COLO668 (cell line): Measurements from ENCODE around the gene FADS6.

Source experiments
- DNase-seq: peaks from one replicate; lab custom pipeline; 2025; ENCODE audit not compliant: unreplicated experiment; lab: John Stamatoyannopoulos, UW

Gene FADS6

GRCh38 chr17:74892013-74892841, 1.2 kb downstream of the FADS6 start:
- DNase-seq = peak; percentile 3

DNA sequence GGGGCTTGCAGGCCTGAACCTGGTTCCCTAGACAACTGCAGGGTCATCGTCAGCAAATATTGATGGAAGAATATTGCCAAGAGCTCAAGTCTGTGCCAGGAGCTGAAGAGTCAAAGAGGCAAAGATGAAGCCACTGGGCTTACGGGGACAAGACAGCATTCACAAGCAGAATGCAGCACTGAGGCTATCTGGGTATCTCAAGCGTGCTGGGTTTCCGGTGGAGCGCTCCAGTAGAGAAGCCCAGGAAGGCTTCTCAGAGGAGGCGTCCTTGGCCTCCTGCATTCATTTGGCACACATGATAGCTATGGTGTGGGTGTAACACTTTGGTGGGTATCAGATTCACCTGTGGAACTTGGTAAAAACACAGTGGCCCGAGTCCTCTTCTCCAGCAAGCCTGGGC, 2.9 kb downstream of the FADS6 start:
- DNase-seq = no peak

- no peak for DNase-seq
Measured at GRCh38 chr17:74888469-74888868, 5.0 kb downstream of the FADS6 start.

DNA sequence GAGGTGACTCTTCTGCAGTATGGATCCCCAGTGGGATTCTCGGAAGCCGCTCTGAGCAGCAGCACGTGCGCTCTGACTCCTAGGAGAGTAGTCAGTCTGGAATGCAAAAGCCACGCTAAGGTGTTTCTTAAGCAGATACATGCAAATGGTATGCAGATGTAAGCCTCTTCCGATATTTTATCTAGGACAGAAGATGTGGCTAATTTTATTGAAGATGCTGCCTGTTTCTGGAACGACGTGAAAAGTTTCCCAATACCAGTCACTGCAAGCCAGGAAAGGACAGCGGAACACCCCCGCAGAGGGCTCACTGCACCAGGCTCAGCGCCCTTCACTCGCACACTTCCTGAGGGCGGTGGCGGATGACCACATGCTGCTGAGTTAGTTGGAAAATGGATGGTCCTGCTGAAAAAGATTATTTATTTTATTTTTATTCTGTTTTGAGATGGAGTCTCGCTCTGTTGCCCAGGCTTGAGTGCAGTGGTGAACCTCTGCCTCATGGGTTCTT, 10.1 kb downstream of the FADS6 start:
- no peak for DNase-seq

GRCh38 chr17:74882517-74883240, 10.8 kb downstream of the FADS6 start:
- DNase-seq = no peak

- no peak for DNase-seq
Measured at GRCh38 chr17:74881073-74881472, 12.4 kb downstream of the FADS6 start.

GRCh38 chr17:74879308-74879707, 14.1 kb downstream of the FADS6 start:
- no peak for DNase-seq

GRCh38 chr17:74878658-74879057, 14.8 kb downstream of the FADS6 start:
- DNase-seq = no peak

DNA sequence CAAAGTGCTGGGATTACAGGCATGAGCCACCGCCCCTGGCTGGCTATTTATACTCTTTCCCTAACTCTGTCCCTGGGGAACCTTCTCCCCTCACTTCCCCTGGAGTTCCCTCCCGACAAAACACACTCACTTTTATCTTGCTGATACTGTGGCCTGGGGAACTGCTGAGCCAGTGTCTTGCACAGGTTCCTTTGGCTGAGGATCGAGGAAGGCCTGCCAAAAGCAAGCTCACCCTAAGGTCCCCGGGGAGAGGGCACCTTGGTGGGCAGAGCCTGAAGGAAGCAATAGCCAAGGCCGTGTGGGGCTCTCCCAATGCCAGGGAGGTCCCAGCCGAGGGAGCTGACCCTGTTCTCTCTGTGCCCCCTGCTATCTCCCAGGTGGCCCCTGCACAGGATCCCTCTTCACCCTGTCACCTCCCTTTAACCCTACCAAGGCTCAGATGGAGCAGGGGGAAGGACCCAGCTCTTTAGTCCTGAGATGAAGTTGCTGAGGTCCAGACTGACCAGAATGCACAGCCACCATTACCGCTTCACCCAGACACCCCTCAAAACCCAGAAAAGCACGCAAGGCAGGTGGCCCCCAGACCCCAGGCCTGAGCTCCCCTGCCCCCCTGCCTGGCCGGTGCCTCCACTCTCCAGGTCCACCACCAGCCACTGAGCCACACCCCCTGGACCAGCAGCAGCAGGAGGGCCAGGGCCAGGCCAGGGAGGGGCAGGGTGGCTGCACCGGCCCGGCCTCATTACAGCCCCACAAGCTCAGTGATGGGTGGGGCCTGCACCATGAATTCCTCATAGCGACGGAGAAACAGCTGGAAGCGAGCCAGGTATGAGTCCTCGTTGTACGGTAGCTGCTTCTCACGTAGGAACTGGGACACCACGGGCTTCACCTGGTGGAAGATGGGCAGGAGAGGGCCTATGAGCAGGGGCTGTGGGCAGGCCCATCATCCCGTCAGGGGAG, 15.6 kb downstream of the FADS6 start:
- DNase-seq = peak; percentile 44

DNA sequence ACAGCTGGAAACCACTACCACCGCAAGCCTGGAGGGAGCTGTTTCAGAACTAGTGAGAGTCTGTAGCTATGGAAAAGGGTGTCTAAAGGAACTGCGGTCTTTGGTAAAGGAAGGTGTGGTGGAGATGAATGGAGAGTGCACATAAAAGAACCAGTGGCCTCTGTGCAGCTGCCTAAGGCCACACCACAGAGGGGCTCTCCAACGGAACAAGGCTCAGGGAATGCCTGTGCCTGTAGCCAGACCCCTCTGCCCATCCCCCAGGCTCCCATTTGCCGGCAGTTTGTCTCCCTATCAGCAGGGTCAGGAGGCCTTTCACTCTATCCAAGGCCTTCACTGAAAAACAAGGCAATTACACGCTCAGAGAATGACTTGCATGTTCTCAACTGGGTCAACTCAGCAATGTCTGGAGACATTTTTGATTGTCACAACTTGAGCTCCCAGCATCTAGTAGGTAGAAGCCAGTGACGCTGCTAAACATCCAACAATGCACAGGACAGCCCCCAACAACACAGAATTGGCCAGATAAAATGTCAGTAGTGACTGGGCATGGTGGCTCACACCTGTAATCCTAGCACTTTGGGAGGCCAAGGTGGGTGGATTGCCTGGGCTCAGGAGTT, 17.3 kb downstream of the FADS6 start:
- no peak for DNase-seq

- no peak for DNase-seq
Measured at GRCh38 chr17:74875155-74875976, 18.1 kb downstream of the FADS6 start.

DNA sequence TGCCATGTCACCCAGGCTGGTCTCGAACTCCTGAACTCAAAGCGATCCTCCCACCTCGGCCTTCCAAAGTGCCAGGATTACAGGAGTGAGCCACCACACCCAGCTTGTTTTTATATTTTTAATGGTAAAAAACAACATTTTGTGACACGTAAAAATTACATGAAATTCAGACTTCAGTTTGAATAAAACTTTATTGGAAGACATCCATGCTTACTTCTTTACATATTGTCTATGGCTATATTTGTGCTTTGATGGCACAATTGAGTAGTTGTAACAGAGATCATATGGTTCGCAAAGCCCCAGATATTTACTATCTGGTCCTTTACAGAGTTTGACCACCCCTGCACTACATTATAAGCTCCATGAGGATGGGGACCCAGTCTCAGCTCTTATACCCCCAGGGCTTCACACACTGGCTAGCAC, 18.8 kb downstream of the FADS6 start:
- DNase-seq = no peak

DNA sequence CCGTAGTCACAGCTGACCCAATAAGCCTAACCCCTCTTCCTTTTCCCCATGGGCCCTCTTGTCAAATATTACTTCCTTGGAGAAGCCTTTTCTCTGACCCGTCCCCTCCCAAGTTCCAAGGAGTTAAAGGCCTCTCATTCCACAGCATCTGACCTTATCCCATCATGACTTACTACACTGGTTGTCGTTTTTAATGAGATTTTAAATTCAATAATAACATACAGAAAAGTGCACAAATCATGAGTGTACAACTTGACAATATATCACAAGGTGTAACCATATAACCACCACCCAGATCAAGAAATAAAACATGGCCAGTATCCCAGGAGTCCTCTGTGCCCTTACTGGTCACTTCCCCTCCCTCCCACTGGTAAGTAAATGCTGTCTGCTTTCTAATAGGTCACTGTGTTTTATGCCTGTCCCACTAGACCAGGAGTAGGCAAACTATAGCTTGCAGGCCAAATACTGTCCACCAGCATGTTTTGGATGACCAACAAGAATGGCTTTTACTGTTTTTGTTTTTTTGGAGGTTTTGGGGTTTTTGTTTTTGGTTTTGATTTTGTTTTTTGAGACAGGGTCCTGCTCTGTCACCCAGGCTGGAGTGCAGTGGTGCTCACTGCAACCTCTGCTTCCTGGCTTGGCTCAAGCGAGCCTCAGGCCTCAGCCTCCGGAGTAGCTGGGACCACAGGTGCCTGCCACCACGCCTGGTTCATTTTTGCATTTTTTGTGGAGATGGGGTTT, 19.4 kb downstream of the FADS6 start:
- no peak for DNase-seq

DNA sequence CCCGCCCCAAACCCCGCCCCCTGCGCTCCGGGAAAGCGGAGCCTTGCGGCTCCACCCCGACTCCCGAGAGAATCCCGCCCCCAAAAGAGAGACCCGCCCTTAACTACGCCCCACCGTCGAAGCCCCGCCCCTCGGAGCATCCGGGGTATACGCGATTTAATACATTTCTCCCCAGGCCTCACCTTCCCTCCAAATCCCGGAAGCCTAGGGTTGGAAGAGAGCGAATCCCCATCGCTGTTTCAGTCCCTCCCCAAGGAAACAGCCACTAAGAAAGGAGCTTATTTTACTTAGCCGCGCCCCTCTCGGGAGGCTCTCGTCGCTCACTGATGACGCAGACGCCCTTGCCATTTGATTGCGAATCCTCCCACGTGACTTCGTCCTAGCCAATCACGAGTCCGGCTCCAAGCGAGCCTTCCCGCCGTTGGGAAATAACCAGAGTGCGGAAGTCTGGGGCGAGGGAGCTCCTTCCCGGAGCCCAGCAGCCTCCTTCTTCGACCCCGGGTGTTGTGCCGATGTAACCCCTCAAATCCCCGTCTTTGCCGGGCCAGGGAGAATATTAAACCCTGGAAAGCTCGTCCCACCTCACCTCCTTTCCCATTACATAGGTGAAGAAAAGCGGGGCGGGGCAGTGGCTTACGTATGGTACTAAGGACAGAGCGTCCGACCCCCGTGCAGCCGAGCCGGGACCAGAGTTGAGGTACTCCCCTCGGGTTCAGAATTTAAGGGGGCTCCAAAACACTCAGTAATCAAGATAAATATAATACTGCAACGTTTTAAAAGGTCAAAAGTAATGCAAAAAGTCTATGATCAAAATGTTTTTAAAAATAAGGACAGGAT, 20.2 kb downstream of the FADS6 start:
- peak; percentile 96 for DNase-seq

- no peak for DNase-seq
Measured at GRCh38 chr17:74872313-74873036, 21.0 kb downstream of the FADS6 start, which contains the start of gene FDXR. Gene FDXR, minus strand, starts transcription at chr17:74872994. Its CDS starts 50 bp downstream, at chr17:74872944.

DNA sequence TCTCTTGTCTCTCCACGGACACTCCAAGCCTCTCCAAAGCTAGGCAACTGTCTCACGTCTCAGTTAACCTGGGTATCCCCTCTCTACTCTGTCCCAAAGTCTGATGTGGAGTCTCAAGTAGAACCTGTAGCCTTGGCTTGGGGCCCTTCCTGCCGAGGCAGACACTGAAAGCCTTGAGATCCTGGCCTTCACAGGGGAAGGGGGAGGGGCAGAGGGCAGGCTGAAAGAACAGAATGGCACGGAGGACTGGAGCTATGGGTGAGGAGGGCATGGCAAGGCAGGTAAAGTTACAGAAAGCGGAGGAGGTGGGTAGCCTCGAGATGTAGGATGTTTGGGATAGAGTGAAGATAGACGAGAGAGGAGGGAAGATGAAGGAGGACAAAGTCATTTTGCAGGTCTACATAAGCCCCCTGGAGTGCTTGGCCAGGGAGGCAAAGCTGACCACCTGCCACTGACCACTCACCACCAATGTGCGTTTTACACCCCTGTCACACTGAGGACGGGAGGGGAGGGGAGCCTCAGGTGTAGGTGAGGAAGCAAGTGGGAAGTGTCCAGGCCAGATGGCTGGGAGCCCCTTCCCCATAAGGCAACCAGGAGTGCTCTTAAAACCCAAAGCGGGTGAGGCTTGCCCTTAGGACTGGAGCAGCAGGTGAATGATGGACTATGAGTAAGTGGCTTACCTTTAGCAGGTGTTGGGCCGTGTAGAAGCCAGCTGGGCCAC, 21.9 kb downstream of the FADS6 start:
- no peak for DNase-seq

GRCh38 chr17:74870512-74870911, 22.9 kb downstream of the FADS6 start:
- DNase-seq = no peak
